Measurements from ENCODE around the gene MYL12A. TPM values are rescaled to one million over a fixed set of nuclear protein-coding genes. Genes with fewer than 3 reads are reported as not detected.

Gene MYL12A
- total RNA-seq, 1 donor from 2014 or later, result 219 TPM

- no peak for TF ChIP-seq CTCF (conservative IDR thresholded peaks at IDR 0.05)
- Mint-ChIP-seq H3K27ac (no peak overlapping the region), H3K4me3 (no peak overlapping the region), H3K27me3 (peaks cover 6% of the 10 kb centered on the region), H3K9me3 (peaks cover 4% of the 10 kb centered on the region), H3K36me3 (no peaks in the 10 kb centered on the region), H3K4me1 (ENCODE audit: unreplicated experiment) (peaks cover 40% of the 10 kb centered on the region)
- no peak for DNase-seq (ENCODE audit: extremely low spot score, unreplicated experiment)
These were observed 26.1 kb upstream of the MYL12A start for GRCh38 chr18:3221496-3221895.

DNA sequence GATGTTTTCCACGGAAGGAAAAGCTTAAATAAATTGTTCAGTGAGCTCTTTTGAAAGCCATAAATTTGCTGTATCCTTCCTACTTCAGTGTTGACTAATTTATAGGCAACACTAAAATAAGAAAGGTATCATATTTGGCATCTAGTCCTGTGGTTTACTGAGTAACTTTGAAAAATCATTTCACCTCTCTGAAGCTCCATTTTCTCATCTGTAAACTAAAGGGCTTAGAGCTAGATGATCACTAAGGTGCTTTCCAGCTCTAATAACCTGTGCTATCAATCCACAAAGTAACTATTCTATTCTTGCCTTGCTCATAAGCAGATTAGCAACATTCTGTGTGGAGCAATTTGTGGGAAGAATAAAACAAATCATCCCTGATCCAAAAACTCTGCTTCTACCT, 24.2 kb upstream of the MYL12A start:
- Mint-ChIP-seq H3K27ac (no peak overlapping the region), H3K27me3 (peaks cover 6% of the 10 kb centered on the region), H3K4me1 (ENCODE audit: unreplicated experiment) (peaks cover 26% of the 10 kb centered on the region), H3K36me3 (no peaks in the 10 kb centered on the region), H3K9me3 (no peaks in the 10 kb centered on the region), H3K4me3 (no peak overlapping the region)
- no peak for DNase-seq (ENCODE audit: extremely low spot score, unreplicated experiment)
- no peak for TF ChIP-seq CTCF (conservative IDR thresholded peaks at IDR 0.05)

DNA sequence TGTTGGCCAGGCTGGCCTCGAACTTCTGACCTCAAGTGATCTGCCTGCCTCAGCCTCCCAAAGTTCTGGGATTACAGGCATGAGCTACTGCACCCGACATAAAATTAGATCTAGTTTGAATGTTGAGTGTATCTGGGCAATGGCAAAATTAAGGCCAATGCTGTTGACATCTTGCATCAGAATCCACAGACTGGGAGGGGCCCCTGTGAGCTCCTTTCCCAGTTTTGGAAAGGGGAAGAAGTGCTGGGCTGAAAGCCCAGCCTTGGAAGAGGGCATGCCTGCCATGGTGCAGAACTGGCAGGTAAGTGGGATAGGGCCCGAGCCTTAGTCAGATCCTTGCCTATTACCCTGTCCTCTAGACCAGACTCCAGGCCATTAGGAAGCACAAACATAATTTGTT, 23.4 kb upstream of the MYL12A start:
- TF ChIP-seq CTCF (conservative IDR thresholded peaks at IDR 0.05), result no peak
- Mint-ChIP-seq H3K27ac (no peak overlapping the region), H3K36me3 (no peaks in the 10 kb centered on the region), H3K9me3 (no peaks in the 10 kb centered on the region), H3K27me3 (peaks cover 6% of the 10 kb centered on the region), H3K4me1 (ENCODE audit: unreplicated experiment) (peaks cover 20% of the 10 kb centered on the region), H3K4me3 (no peak overlapping the region)
- no peak for DNase-seq (ENCODE audit: extremely low spot score, unreplicated experiment)

GRCh38 chr18:3225588-3225987, 22.0 kb upstream of the MYL12A start:
- Mint-ChIP-seq H3K4me1 (ENCODE audit: unreplicated experiment) (peaks cover 10% of the 10 kb centered on the region), H3K4me3 (no peak overlapping the region), H3K36me3 (no peaks in the 10 kb centered on the region), H3K9me3 (no peaks in the 10 kb centered on the region), H3K27ac (no peak overlapping the region), H3K27me3 (peaks cover 6% of the 10 kb centered on the region)
- no peak for DNase-seq (ENCODE audit: extremely low spot score, unreplicated experiment)
- TF ChIP-seq CTCF (conservative IDR thresholded peaks at IDR 0.05), result no peak

- no peak overlapping the region for H3K4me3 Mint-ChIP-seq
- no peaks in the 10 kb centered on the region for H3K36me3 Mint-ChIP-seq
- no peaks in the 10 kb centered on the region for H3K9me3 Mint-ChIP-seq
- peaks cover 6% of the 10 kb centered on the region for H3K27me3 Mint-ChIP-seq
- no peak for TF ChIP-seq CTCF (conservative IDR thresholded peaks at IDR 0.05)
- peaks cover 10% of the 10 kb centered on the region for H3K4me1 Mint-ChIP-seq (ENCODE audit: unreplicated experiment)
- H3K27ac Mint-ChIP-seq, result peak overlapping the region; percentile 34
- no peak for DNase-seq (ENCODE audit: extremely low spot score, unreplicated experiment)
These were observed 21.6 kb upstream of the MYL12A start for GRCh38 chr18:3226048-3226447.
